GM18517 (cell line): ENCODE measurements around the gene SPOCK3.

ENCODE experiments used
- ATAC-seq: cut with Tn5 transposase; IDR thresholded peaks from one replicate; pipeline ENCODE4 v1.9.1; 2021; ENCODE audit warnings: mild to moderate bottlenecking, moderate library complexity; ENCODE audit not compliant: unreplicated experiment

Gene SPOCK3

GRCh38 chr4:167176723-167177367, 57.4 kb downstream of the SPOCK3 start:
- no peak for ATAC-seq

- no peak for ATAC-seq
Observed at GRCh38 chr4:167171928-167172327, 62.4 kb downstream of the SPOCK3 start.

- ATAC-seq = no peak
Observed at GRCh38 chr4:167168611-167169010, 65.7 kb downstream of the SPOCK3 start.

- ATAC-seq = no peak
Observed at GRCh38 chr4:167150587-167150986, 83.7 kb downstream of the SPOCK3 start.

- no peak for ATAC-seq
Observed at GRCh38 chr4:167144605-167145004, 89.7 kb downstream of the SPOCK3 start.

- ATAC-seq = no peak
Observed at GRCh38 chr4:167143018-167143417, 91.3 kb downstream of the SPOCK3 start.

GRCh38 chr4:167136270-167136669, 98.0 kb downstream of the SPOCK3 start:
- no peak for ATAC-seq

- ATAC-seq = no peak
Observed at GRCh38 chr4:167129146-167129545, 105.1 kb downstream of the SPOCK3 start.

GRCh38 chr4:167119392-167119791, 114.9 kb downstream of the SPOCK3 start:
- no peak for ATAC-seq

- ATAC-seq = no peak
Observed at GRCh38 chr4:167117273-167117672, 117.0 kb downstream of the SPOCK3 start.

- no peak for ATAC-seq
Observed at GRCh38 chr4:167114416-167114971, 119.8 kb downstream of the SPOCK3 start.

- no peak for ATAC-seq
Observed at GRCh38 chr4:167111622-167112021, 122.7 kb downstream of the SPOCK3 start.

GRCh38 chr4:167111092-167111491, 123.2 kb downstream of the SPOCK3 start:
- ATAC-seq = no peak

- ATAC-seq = no peak
Observed at GRCh38 chr4:167109859-167110258, 124.4 kb downstream of the SPOCK3 start.

GRCh38 chr4:167105857-167106256, 128.4 kb downstream of the SPOCK3 start:
- no peak for ATAC-seq

- ATAC-seq = no peak
Observed at GRCh38 chr4:167102475-167102874, 131.8 kb downstream of the SPOCK3 start.

- ATAC-seq = no peak
Observed at GRCh38 chr4:167101035-167101434, 133.3 kb downstream of the SPOCK3 start.

GRCh38 chr4:167100120-167100519, 134.2 kb downstream of the SPOCK3 start:
- ATAC-seq = peak; percentile 80

- peak; percentile 89 for ATAC-seq
Observed at GRCh38 chr4:167088115-167088514, 146.2 kb downstream of the SPOCK3 start.

- ATAC-seq = no peak
Observed at GRCh38 chr4:167084321-167084720, 150.0 kb downstream of the SPOCK3 start.

- no peak for ATAC-seq
Observed at GRCh38 chr4:167079762-167080161, 154.5 kb downstream of the SPOCK3 start.

- ATAC-seq = no peak
Observed at GRCh38 chr4:167052631-167053091, 181.6 kb downstream of the SPOCK3 start.

- no peak for ATAC-seq
Observed at GRCh38 chr4:167049257-167049656, 185.0 kb downstream of the SPOCK3 start.
